HG02943 (cell line): Measurements from ENCODE around the gene GALNT6.
"Not testable (repeated sequence)": the region's sequence is repeated elsewhere in the genome, so short reads cannot be mapped to it uniquely, and the experiment has no call there.

Source experiments
- ATAC-seq: cut with Tn5 transposase; IDR thresholded peaks from one replicate; pipeline ENCODE4 v1.9.1; 2021; ENCODE audit warnings: mild to moderate bottlenecking, low read depth, moderate library complexity; ENCODE audit not compliant: unreplicated experiment

GALNT6 gene

GRCh38 chr12:51326698-51327439, 64.3 kb downstream of the GALNT6 start:
- no peak for ATAC-seq

DNA sequence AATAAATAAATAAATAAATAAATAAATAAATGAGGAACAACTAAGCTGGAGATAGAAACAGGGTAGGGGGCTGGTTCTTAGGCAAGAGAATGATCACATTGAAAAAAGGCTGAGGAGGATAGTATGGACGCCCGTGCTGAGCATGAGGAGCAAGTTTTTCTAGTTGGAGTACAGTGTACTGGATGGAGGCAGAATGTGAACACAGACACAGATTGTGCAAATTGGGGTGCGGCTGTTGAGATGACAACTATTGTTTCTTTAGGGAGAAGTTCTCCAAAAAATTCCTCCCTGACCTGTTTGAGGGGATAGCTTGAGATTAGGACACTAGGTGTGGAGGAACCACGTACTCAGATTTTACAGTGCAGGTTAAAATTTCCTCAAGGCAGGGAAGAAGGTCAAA, 66.3 kb downstream of the GALNT6 start:
- no peak for ATAC-seq

DNA sequence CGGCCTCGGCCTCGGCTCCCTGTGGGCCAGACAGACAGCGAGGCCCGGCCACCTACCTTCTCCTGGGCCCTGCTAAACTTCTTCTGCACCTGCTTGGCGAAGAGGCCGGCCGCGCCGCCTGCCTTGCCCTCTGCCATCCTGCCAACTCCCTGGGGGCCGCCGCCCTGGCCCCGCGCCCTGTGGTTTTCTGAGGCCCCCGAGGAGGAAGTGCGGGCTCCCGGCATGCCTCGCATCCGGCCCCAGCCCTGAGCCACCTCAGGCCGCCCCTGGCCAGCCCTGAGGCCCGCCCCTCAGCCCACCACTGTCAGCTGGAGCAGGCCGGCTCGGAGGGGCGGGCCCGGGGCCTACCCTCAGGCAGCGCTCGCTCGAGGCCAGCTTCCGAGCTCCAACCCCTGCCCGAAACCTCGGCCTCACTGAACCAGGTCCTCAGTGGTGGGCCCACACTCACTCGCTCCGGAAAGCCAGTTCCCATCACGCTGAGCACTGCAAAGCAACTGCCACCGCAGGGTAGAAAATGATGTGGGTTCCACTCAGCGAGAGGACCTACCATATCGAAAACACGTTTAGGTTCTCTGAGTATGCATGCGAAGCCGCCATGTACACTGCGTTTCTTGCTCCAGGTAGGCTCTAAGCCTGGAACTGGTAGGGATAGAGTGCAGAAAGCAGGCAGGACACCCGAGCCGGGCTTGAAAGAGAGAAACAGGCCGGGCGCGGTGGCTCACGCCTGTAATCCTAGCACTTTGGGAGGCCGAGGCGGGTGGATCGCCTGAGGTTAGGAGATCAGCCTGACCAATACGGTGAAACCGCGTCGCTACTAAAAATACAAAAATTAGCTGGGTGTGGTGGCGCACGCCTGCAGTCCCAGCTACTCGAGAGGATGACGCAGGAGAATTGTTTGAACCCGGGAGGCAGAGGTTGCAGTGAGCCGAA, 67.0 kb downstream of the GALNT6 start, which contains the start of gene BIN2:
Gene BIN2, minus strand, starts transcription at position 209 of the 930 bp plus-strand sequence. Its CDS starts 72 bp downstream, at position 137.
- ATAC-seq, result no peak

- ATAC-seq, result no peak
These were observed 67.8 kb downstream of the GALNT6 start for GRCh38 chr12:51323317-51323960.

- ATAC-seq, result no peak
These were observed 68.8 kb downstream of the GALNT6 start for GRCh38 chr12:51322452-51322851.

DNA sequence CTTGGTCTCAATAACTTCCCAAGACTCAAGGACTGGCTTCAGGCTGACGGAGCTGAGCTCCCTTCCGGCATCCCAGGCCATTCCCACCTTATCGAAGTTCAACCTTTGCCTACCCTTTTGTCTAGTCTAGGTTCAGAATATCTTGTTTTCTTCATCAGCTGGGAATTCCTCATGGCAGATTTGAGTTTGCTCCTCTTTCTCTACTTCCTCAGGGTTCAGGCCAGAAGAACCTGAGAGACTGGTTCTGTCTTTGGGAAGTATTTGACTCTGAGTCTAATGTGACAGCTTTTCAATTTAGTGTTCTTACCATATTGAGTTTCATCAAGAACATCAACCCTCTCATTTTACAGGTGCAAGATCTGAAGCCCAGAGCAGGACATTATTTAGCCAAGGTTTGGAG, 69.3 kb downstream of the GALNT6 start:
- no peak for ATAC-seq

GRCh38 chr12:51320695-51321320, 70.4 kb downstream of the GALNT6 start:
- ATAC-seq, result no peak

- no peak for ATAC-seq
These were observed 70.9 kb downstream of the GALNT6 start for GRCh38 chr12:51320311-51320694.

DNA sequence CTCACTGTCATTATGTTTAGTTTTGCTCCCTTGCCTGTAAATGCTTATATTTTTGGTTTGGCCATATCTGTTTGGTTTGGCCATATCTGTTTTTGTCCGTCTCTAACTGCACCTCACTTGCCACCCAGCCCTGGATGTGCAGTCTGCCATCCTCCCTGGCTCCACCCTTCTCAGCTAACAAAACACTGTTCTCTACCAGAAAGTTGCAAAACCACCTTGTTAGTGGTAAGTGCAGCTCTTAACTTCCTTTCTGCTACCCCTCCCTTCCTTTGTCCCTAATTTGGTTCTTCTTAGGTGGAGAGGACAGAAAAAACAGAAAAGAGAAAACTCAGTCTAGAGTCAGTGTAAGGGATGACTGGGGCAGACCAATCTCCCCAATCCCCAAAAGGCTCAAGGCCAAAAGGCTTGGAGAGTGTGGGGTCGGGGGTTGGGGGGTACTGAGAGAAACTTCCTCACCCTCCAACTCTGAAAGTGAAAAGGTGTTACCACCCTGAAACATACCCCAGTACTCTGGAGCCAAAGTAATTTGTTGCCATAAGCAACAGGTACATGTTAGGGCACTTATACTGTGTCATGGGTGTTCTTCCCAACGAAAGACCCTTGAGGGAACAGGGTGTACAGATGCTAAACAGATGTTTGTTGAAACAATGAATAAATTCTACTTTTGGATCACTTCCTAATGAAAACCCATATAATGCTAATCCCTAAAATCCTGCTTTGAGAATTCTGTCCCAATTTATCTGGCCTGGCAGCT, 72.2 kb downstream of the GALNT6 start:
- ATAC-seq, result no peak

GRCh38 chr12:51318057-51318806, 73.0 kb downstream of the GALNT6 start:
- not testable (repeated sequence) for ATAC-seq

DNA sequence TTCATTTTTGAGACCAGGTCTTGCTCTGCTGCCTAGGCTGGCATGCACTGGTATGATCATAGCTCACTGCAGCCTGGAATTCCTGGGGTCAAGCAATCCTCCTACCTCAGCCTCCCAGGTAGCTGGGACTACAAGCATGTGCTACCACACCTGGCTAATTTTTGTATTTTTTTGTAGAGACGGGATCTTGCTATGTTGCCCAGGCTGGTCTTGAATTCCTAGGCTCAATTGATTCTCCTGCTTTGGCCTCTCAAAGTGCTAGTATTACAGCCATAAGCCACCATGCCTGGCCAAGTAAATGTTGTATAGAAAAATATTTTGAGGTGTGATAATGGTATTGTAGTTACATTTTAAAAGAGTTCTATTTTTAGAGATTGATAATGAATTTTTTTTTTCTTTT, 79.8 kb downstream of the GALNT6 start:
- no peak for ATAC-seq

DNA sequence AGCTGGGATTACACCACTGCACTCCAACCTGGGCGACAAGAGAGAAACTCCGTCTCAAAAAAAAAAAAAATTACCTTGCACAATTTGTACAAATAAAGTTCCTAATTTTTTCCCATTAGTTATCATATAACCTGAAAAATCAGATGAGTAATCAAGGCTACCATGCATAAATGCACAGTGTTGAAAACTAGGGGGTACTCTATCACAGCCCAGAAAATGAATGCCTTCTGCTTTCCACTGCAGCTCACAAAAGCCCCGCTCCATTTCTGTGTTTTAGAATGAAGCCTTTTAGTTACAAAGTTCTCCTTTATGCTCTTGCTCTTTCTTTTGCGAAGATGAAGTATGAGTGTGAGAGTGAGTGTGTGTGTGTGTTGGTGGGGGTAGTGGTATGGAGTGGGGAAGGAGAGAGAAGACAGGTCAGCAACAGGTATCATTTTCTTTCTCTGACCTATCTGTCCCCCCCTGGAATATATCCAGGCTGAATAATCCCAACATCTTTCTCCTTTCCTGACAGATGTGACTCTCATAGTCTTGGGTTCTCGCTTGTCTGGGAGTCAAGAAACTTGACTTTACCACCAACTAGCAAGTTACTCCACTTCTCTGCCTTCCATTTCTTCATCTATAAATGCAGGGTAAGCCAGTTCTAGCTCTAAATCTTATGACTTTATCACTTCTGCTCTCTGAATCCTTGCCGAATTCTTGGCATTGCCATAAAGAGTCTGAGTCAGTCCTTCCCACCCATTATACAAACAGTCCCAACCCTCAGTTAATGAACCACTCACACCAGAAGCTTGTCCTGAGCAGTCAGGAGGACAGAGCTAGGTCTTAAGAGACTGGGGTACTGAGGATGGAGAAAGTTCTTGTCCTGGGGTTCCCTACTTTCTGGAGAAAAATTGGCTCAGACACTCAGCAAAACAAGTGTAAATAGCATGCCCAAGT, 83.3 kb downstream of the GALNT6 start:
- no peak for ATAC-seq

DNA sequence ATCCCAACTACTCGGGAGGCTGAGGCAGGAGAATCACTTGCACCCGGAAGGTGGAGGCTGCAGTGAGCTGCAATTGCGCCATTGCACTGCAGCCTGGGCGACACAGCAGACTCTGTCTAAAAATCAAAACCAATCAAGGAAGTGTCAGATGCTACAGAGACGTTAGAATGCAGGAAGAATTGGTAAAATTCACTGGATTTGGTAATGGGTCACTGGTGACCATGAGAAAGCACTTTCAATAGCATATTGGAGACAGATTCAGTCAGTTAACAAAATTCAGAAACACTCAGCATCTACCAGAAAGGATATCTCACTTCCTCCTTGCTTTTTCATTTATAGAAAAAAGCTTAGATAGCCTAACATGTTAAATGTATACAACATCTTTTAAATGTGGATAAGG, 84.7 kb downstream of the GALNT6 start:
- ATAC-seq, result no peak
